CD4-positive, alpha-beta T cell (primary cell): Measurements from ENCODE around the gene TNF. TPM values are rescaled to one million over a fixed set of nuclear protein-coding genes. Genes with fewer than 3 reads are reported as not detected.

Source experiments
- ATAC-seq: fragments of 200-7000 bp; cut with Tn5 transposase; one replicate; pipeline ENCODE4 v1.10.0; 2022; ENCODE audit warnings: mild to moderate bottlenecking; ENCODE audit not compliant: poor library complexity
- CTCF ChIA-PET: fragments of 350-600 bp; sonication (Branson Sonifier 250); formaldehyde crosslinking; loops from one replicate; lab custom pipeline; 2021; ENCODE audit warnings: antibody characterized with exemption, inconsistent platforms; lab: Charles Lee
- POLR2A ChIA-PET: fragments of 350-600 bp; sonication (Branson Sonifier 250); formaldehyde crosslinking; loops from one replicate; lab custom pipeline; 2021; ENCODE audit warnings: antibody characterized with exemption, inconsistent platforms; lab: Charles Lee
- DNase-seq, 14 experiments: peaks; one replicate each; pipeline ENCODE4 v3.0.0-alpha.2; 2013 to 2020; ENCODE audit warnings: mixed read lengths in 2 of 14
- H3K27ac ChIP-seq, 2 donors: one replicate each; pipeline versions ENCODE4 v1.5.1 to v1.7.0; 2013; ENCODE audit warnings: low read length in 2 of 2, low read depth in 1 of 2, mild to moderate bottlenecking in 1 of 2
- H3K27me3 ChIP-seq, 2 experiments: 1 replicate in 1 of 2; 2 replicates in 1 of 2; pipeline versions ENCODE4 v1.6.1 to v1.7.0; 2013; ENCODE audit warnings: low read length in 2 of 2, control low read depth in 1 of 2, mild to moderate bottlenecking in 1 of 2, moderate library complexity in 1 of 2; ENCODE audit not compliant: insufficient read depth in 2 of 2, control insufficient read depth in 1 of 2
- H3K36me3 ChIP-seq: one replicate; pipeline ENCODE4 v1.6.1; 2013; ENCODE audit warnings: low read length, control low read depth; ENCODE audit not compliant: insufficient read depth
- H3K4me1 ChIP-seq: one replicate; pipeline ENCODE4 v1.6.1; 2013; ENCODE audit warnings: low read length, control low read depth; ENCODE audit not compliant: insufficient read depth
- H3K4me3 ChIP-seq: one replicate; pipeline ENCODE4 v1.5.1; 2013; ENCODE audit warnings: mild to moderate bottlenecking, low read length, moderate library complexity
- H3K9me3 ChIP-seq, 2 experiments: 1 replicate in 1 of 2; 2 replicates in 1 of 2; pipeline versions ENCODE4 v1.6.1 to v1.7.0; 2013; ENCODE audit warnings: low read length in 2 of 2, mild to moderate bottlenecking in 2 of 2, control low read depth in 1 of 2, moderate library complexity in 1 of 2; ENCODE audit not compliant: control insufficient read depth in 1 of 2, insufficient read depth in 1 of 2
- H3K27ac Mint-ChIP-seq: one replicate; pipeline ENCODE4 v1.8.0; 2020; ENCODE audit warnings: mixed read lengths
- H3K27me3 Mint-ChIP-seq: one replicate; pipeline ENCODE4 v1.8.0; 2021; ENCODE audit warnings: mixed read lengths
- H3K36me3 Mint-ChIP-seq: one replicate; pipeline ENCODE4 v1.8.0; 2021; ENCODE audit warnings: low read depth, mixed read lengths
- H3K4me1 Mint-ChIP-seq: one replicate; pipeline ENCODE4 v1.8.0; 2021; ENCODE audit warnings: low read depth, mixed read lengths
- H3K4me3 Mint-ChIP-seq: one replicate; pipeline ENCODE4 v1.8.0; 2020; ENCODE audit warnings: mild to moderate bottlenecking, mixed read lengths
- H3K9me3 Mint-ChIP-seq: one replicate; pipeline ENCODE4 v1.8.0; 2020; ENCODE audit warnings: mixed read lengths
- CTCF ChIP-seq: fragments of 200-600 bp; IDR thresholded peaks from one replicate; pipeline ENCODE4 v1.8.0; 2022; ENCODE audit warnings: antibody characterized with exemption, mild to moderate bottlenecking
- intact Hi-C, 2 experiments: fragments of 100-400 bp; cut with DNase I in 1 of 2; cut with micrococcal nuclease in 1 of 2; formaldehyde crosslinking; loops; one replicate each; pipeline versions ENCODE4 v1.15.1 to v1.9.0; 2023 to 2025; cut with DNase I, micrococcal nuclease
- total RNA-seq, 174 experiments: library from RNA in 2 of 174; stranded (reverse) in 2 of 174; gene quantifications; one replicate each; pipeline ENCODE4 v1.2.3 and lab custom pipeline; 2021 to 2026

Gene TNF
- total RNA-seq, 2 experiments from 2014 or later: 33.1 to 34.2 TPM

GRCh38 chr6:31578184-31579118 lies 3.1 kb downstream of the TNF start:
- Histone ChIP-seq H3K9me3 (no peaks in the 10 kb centered on the region), H3K27ac (peak overlapping the region; percentile 74 to 95), H3K4me3 (peak overlapping the region; percentile 97), H3K27me3 (no peaks in the 10 kb centered on the region), H3K36me3 (peaks cover 41% of the 10 kb centered on the region), H3K4me1 (peaks cover 81% of the 10 kb centered on the region)
- Mint-ChIP-seq H3K4me3 (peak overlapping the region; percentile 88), H3K27me3 (no peaks in the 10 kb centered on the region), H3K4me1 (peaks cover 85% of the 10 kb centered on the region), H3K36me3 (peaks cover 71% of the 10 kb centered on the region), H3K9me3 (no peaks in the 10 kb centered on the region), H3K27ac (peak overlapping the region; percentile 85)
- DNase-seq (no peak), ATAC-seq (no peak)
- ChIA-PET CTCF (interaction anchor here (1.4 to 16.9 kb wide), 4 partner anchors 9 to 29 kb away, joined by 7 to 353 read pairs (median 104); partner anchors contain the start of genes ATP6V1G2, NCR3 and NFKBIL1), POLR2A (interaction anchor here (1.6 to 34.9 kb wide), 5 partner anchors 7 to 74 kb away, joined by 5 to 1160 read pairs (median 220); partner anchors contain the start of genes ATP6V1G2, BAG6, DDX39B and LST1)
- intact Hi-C loops: no loop called here
- TF ChIP-seq CTCF: no peak

GRCh38 chr6:31579119-31579505 lies 3.7 kb downstream of the TNF start:
- Mint-ChIP-seq H3K27ac (peak overlapping the region; percentile 85), H3K4me3 (peak overlapping the region; percentile 88), H3K36me3 (peaks cover 71% of the 10 kb centered on the region), H3K9me3 (no peaks in the 10 kb centered on the region), H3K27me3 (no peaks in the 10 kb centered on the region), H3K4me1 (peaks cover 84% of the 10 kb centered on the region)
- DNase-seq (no peak), ATAC-seq (no peak)
- intact Hi-C loops: no loop called here
- peaks cover 41% of the 10 kb centered on the region for H3K36me3 ChIP-seq
- peak overlapping the region; percentile 74 to 95 for H3K27ac ChIP-seq
- H3K27me3 ChIP-seq: no peaks in the 10 kb centered on the region
- peak overlapping the region; percentile 97 for H3K4me3 ChIP-seq
- no peak for TF ChIP-seq CTCF
- peaks cover 81% of the 10 kb centered on the region for H3K4me1 ChIP-seq
- no peaks in the 10 kb centered on the region for H3K9me3 ChIP-seq
- ChIA-PET POLR2A (interaction anchor here (1.6 to 34.9 kb wide), 5 partner anchors 7 to 73 kb away, joined by 5 to 1160 read pairs (median 220); partner anchors contain the start of genes ATP6V1G2, BAG6, DDX39B and LST1), CTCF (interaction anchor here (3.6 to 16.9 kb wide), 3 partner anchors 10 to 30 kb away, joined by 38 to 353 read pairs (median 169); partner anchors contain the start of genes ATP6V1G2, NCR3 and NFKBIL1)
